ENCODE results near the gene TEX26.

The TEX26 gene

GRCh38 chr13:30982906-30983305, 50.5 kb downstream of the TEX26 start:
- no peaks in the 10 kb centered on the region for H3K36me3 ChIP-seq (ENCODE audit: low read length)
- H3K4me2 ChIP-seq (ENCODE audit: low read depth, low read length, poor library complexity, severe bottlenecking) = no peak overlapping the region
- H2AFZ ChIP-seq (ENCODE audit: low read depth, low read length, severe bottlenecking) = no peak overlapping the region
- no peak for TF ChIP-seq EZH2phosphoT487 (conservative IDR thresholded peaks at IDR 0.05; ENCODE audit: low read length)
- TF ChIP-seq, protein P1, sequence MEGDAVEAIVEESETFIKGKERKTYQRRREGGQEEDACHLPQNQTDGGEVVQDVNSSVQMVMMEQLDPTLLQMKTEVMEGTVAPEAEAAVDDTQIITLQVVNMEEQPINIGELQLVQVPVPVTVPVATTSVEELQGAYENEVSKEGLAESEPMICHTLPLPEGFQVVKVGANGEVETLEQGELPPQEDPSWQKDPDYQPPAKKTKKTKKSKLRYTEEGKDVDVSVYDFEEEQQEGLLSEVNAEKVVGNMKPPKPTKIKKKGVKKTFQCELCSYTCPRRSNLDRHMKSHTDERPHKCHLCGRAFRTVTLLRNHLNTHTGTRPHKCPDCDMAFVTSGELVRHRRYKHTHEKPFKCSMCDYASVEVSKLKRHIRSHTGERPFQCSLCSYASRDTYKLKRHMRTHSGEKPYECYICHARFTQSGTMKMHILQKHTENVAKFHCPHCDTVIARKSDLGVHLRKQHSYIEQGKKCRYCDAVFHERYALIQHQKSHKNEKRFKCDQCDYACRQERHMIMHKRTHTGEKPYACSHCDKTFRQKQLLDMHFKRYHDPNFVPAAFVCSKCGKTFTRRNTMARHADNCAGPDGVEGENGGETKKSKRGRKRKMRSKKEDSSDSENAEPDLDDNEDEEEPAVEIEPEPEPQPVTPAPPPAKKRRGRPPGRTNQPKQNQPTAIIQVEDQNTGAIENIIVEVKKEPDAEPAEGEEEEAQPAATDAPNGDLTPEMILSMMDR (IDR thresholded peaks at IDR 0.05; ENCODE audit: insufficient read depth, low read length, poor library complexity, severe bottlenecking) = no peak
- no peaks in the 10 kb centered on the region for H3K9me3 ChIP-seq (ENCODE audit: insufficient read depth, low read length)
- no peaks in the 10 kb centered on the region for H3K27me3 ChIP-seq (ENCODE audit: low read length)
- no peaks in the 10 kb centered on the region for H3K9me2 ChIP-seq (replicated peaks; ENCODE audit: insufficient read depth, low read length)
- H3K9ac ChIP-seq (ENCODE audit: low read length) = no peak overlapping the region
- H3K27ac ChIP-seq (ENCODE audit: low read depth, low read length) = no peak overlapping the region
- no peaks in the 10 kb centered on the region for H3F3A ChIP-seq (ENCODE audit: insufficient read depth)
- no peaks in the 10 kb centered on the region for H3K79me2 ChIP-seq (ENCODE audit: insufficient read depth, low read length)
- no peaks in the 10 kb centered on the region for H4K20me1 ChIP-seq (ENCODE audit: low read depth, low read length)
- no peak overlapping the region for H3K4me3 ChIP-seq (ENCODE audit: insufficient read depth, low read length, poor library complexity, severe bottlenecking)

- no peak overlapping the region for H3K27ac ChIP-seq (ENCODE audit: low read depth, low read length)
- TF ChIP-seq, protein P1 (IDR thresholded peaks at IDR 0.05; ENCODE audit: insufficient read depth, low read length, poor library complexity, severe bottlenecking) = no peak
- TF ChIP-seq EZH2phosphoT487 (conservative IDR thresholded peaks at IDR 0.05; ENCODE audit: low read length) = no peak
These were observed 51.0 kb downstream of the TEX26 start for GRCh38 chr13:30983431-30983830.

DNA sequence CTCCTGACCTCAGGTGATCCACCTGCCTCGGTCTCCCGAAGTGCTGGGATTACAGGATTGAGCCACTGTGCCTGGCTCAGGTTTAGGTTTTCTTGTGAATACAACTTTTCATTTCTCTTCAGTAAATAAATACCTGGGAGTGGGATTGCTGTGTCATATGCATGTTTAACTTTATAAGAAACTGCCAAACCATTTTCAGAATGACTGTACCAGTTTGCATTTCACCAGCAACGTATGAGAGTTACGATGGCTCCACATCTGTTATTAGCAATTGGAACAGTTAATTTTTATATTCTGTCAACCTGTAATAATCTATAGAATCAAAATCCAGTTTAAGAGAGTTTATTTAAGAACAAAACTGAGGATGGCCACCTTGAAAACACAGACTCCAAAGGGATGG, 52.2 kb downstream of the TEX26 start:
- Histone ChIP-seq H3F3A (ENCODE audit: insufficient read depth) (no peaks in the 10 kb centered on the region), H3K27me3 (ENCODE audit: low read length) (no peaks in the 10 kb centered on the region), H4K20me1 (ENCODE audit: low read depth, low read length) (no peaks in the 10 kb centered on the region), H3K36me3 (ENCODE audit: low read length) (no peaks in the 10 kb centered on the region), H3K9me2 (replicated peaks; ENCODE audit: insufficient read depth, low read length) (no peaks in the 10 kb centered on the region), H3K27ac (ENCODE audit: low read depth, low read length) (no peak overlapping the region), H3K4me2 (ENCODE audit: low read depth, low read length, poor library complexity, severe bottlenecking) (no peak overlapping the region), H3K4me3 (ENCODE audit: insufficient read depth, low read length, poor library complexity, severe bottlenecking) (no peak overlapping the region), H3K9me3 (ENCODE audit: insufficient read depth, low read length) (no peaks in the 10 kb centered on the region), H2AFZ (ENCODE audit: low read depth, low read length, severe bottlenecking) (no peak overlapping the region), H3K9ac (ENCODE audit: low read length) (no peak overlapping the region), H3K79me2 (ENCODE audit: insufficient read depth, low read length) (no peaks in the 10 kb centered on the region)
- no peak for TF ChIP-seq EZH2phosphoT487 (conservative IDR thresholded peaks at IDR 0.05; ENCODE audit: low read length)
- TF ChIP-seq, protein P1 (IDR thresholded peaks at IDR 0.05; ENCODE audit: insufficient read depth, low read length, poor library complexity, severe bottlenecking) = no peak

More at GRCh38 chr13:30983431-30983830, 51.0 kb downstream of the TEX26 start:
- Histone ChIP-seq H3K9me3 (ENCODE audit: insufficient read depth, low read length) (no peaks in the 10 kb centered on the region), H2AFZ (ENCODE audit: low read depth, low read length, severe bottlenecking) (no peak overlapping the region), H3F3A (ENCODE audit: insufficient read depth) (no peaks in the 10 kb centered on the region), H3K4me2 (ENCODE audit: low read depth, low read length, poor library complexity, severe bottlenecking) (no peak overlapping the region), H3K27me3 (ENCODE audit: low read length) (no peaks in the 10 kb centered on the region), H3K9ac (ENCODE audit: low read length) (no peak overlapping the region), H3K36me3 (ENCODE audit: low read length) (no peaks in the 10 kb centered on the region), H3K9me2 (replicated peaks; ENCODE audit: insufficient read depth, low read length) (no peaks in the 10 kb centered on the region), H3K4me3 (ENCODE audit: insufficient read depth, low read length, poor library complexity, severe bottlenecking) (no peak overlapping the region), H3K79me2 (ENCODE audit: insufficient read depth, low read length) (no peaks in the 10 kb centered on the region), H4K20me1 (ENCODE audit: low read depth, low read length) (no peaks in the 10 kb centered on the region)
